Measurements from ENCODE around the gene SF3B3. TPM values are rescaled to one million over a fixed set of nuclear protein-coding genes. Genes with fewer than 3 reads are reported as not detected.
"Not testable (repeated sequence)": the region's sequence is repeated elsewhere in the genome, so short reads cannot be mapped to it uniquely, and the experiment has no call there.

The SF3B3 gene
- total and polyA plus RNA-seq, 2 donors (not counting 1 experiment from before 2014, with no cell fraction given), result 67.1 to 266 TPM

DNA sequence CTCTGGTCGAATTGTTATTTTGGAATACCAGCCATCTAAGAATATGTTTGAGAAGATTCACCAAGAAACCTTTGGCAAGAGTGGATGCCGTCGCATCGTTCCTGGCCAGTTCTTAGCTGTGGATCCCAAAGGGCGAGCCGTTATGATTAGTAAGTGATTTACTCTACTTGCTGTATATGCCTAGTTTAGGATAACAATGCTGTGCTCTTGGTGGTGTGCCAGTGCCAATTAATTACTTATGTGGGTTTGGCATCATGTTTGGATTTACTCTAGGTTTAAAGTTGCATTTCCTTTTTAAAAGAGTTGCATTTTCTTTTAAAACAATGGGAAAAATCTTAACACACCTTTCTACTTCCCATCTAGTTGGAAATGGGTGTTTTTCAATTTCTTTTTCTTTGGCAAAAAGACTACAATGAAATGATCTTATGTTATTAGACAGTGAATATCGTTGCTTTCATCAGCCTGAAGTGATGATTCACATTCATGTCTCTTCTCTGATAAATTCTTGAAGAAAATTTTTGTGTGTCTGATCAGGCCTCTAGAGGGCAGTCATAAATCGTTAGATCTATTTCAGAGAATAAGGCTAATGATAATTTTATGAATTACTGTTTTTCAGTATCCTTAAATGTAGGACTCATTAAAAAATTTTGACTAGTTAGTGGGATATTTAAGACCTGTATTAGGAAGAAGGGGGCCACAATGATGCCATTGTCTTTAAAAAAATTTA lies 5.6 kb downstream of the SF3B3 start:
- Histone ChIP-seq H3K36me3 (replicated peaks in 1 of 2; ENCODE audit: control extremely low read depth in 1 of 2, control insufficient read depth in 1 of 2, extremely low read depth in 1 of 2, insufficient read depth in 2 of 2, low read length in 1 of 2) (peaks cover 18 to 72% of the 10 kb centered on the region in 2 experiments), H3K4me3 (ENCODE audit: control extremely low read depth in 1 of 5, extremely low read depth in 1 of 5, insufficient read depth in 1 of 5, low read depth in 2 of 5, low read length in 4 of 5) (no peak overlapping the region), H3K4me1 (ENCODE audit: control insufficient read depth in 2 of 2, insufficient read depth in 2 of 2, low read length in 2 of 2) (peaks cover 16 to 24% of the 10 kb centered on the region in 2 donors), H3K79me2 (ENCODE audit: control insufficient read depth, insufficient read depth, low read length) (peaks cover 93% of the 10 kb centered on the region), H3K4me2 (replicated peaks; ENCODE audit: low read depth, low read length, poor library complexity, severe bottlenecking) (no peak overlapping the region), H2AFZ (ENCODE audit: insufficient read depth, low read depth, low read length, poor library complexity, severe bottlenecking) (no peak overlapping the region), H3K27me3 (replicated peaks in 1 of 4; ENCODE audit: control extremely low read depth in 1 of 4, control insufficient read depth in 3 of 4, insufficient read depth in 4 of 4, low read length in 3 of 4) (no peaks in the 10 kb centered on the region), H4K20me1 (ENCODE audit: control insufficient read depth, insufficient read depth, low read length, poor library complexity, severe bottlenecking) (peaks cover 66% of the 10 kb centered on the region), H3K9me3 (ENCODE audit: control extremely low read depth in 1 of 3, control insufficient read depth in 2 of 3, insufficient read depth in 1 of 3, low read length in 2 of 3) (no peaks in the 10 kb centered on the region), H3K9ac (ENCODE audit: low read length) (no peak overlapping the region), H3K27ac (ENCODE audit: low read length in 2 of 2) (no peak overlapping the region)
- intact Hi-C loops (cut with micrococcal nuclease), result loop anchor here (10.0 kb wide), 1 partner anchor 1476 kb away; the partner anchor contains the start of genes DHODH and PKD1L3
- WGBS (ENCODE audit: insufficient coverage), result 95% methylated on average over 6 of the region's 8 CpGs
- ChIA-PET POLR2A (interaction anchor here (0.7 to 0.9 kb wide), 2 partner anchors 58 to 169 kb away, joined by 5 read pairs; no protein-coding TSS in a partner anchor), CTCF (interaction anchor here (1.0 to 1.9 kb wide), 2 partner anchors 133 to 135 kb away, joined by 4 read pairs; no protein-coding TSS in a partner anchor)
- peak; percentile 35 for DNase-seq
- no peak overlapping the region for H3K4me3 Mint-ChIP-seq
- no peak for ATAC-seq (ENCODE audit: low read depth)
- H3K4me1 Mint-ChIP-seq, result peaks cover 42% of the 10 kb centered on the region
- H3K9me3 Mint-ChIP-seq (ENCODE audit: insufficient read depth), result no peaks in the 10 kb centered on the region
- TF ChIP-seq, protein P1, sequence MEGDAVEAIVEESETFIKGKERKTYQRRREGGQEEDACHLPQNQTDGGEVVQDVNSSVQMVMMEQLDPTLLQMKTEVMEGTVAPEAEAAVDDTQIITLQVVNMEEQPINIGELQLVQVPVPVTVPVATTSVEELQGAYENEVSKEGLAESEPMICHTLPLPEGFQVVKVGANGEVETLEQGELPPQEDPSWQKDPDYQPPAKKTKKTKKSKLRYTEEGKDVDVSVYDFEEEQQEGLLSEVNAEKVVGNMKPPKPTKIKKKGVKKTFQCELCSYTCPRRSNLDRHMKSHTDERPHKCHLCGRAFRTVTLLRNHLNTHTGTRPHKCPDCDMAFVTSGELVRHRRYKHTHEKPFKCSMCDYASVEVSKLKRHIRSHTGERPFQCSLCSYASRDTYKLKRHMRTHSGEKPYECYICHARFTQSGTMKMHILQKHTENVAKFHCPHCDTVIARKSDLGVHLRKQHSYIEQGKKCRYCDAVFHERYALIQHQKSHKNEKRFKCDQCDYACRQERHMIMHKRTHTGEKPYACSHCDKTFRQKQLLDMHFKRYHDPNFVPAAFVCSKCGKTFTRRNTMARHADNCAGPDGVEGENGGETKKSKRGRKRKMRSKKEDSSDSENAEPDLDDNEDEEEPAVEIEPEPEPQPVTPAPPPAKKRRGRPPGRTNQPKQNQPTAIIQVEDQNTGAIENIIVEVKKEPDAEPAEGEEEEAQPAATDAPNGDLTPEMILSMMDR (IDR thresholded peaks at IDR 0.05), result peak; percentile 63
- TF ChIP-seq EZH2 (IDR thresholded peaks at IDR 0.05; ENCODE audit: borderline replicate concordance, insufficient read depth, low read depth, low read length, poor library complexity, severe bottlenecking), result no peak
- H3K27ac Mint-ChIP-seq, result peak overlapping the region; percentile 10
- no peaks in the 10 kb centered on the region for H3K27me3 Mint-ChIP-seq

DNA sequence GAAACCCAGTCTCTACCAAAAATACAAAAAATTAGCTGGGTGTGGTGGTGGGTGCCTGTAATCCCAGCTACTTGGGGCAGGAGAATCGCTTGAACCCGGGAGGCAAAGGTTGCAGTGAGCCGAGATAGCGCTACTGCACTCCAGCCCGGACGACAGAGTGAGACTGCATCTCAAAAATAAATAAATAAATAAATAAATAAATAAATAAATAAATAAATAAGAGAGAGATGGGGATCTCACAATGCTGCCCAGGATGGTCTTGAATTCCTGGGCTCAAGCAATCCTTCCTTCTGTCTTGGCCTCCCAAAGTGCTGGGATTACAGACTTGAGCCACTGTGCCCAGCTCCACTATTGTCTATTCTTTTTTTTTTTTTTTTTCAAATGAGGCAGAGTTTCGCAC lies 6.3 kb downstream of the SF3B3 start:
- peaks cover 67% of the 10 kb centered on the region for H4K20me1 ChIP-seq (ENCODE audit: control insufficient read depth, insufficient read depth, low read length, poor library complexity, severe bottlenecking)
- peaks cover 19 to 75% of the 10 kb centered on the region in 2 experiments for H3K36me3 ChIP-seq (replicated peaks in 1 of 2; ENCODE audit: control extremely low read depth in 1 of 2, control insufficient read depth in 1 of 2, extremely low read depth in 1 of 2, insufficient read depth in 2 of 2, low read length in 1 of 2)
- H3K79me2 ChIP-seq (ENCODE audit: control insufficient read depth, insufficient read depth, low read length), result peaks cover 89% of the 10 kb centered on the region
- not testable (repeated sequence) for H3K4me3 Mint-ChIP-seq; H3K4me3 ChIP-seq (ENCODE audit: control extremely low read depth in 1 of 5, extremely low read depth in 1 of 5, insufficient read depth in 1 of 5, low read depth in 2 of 5, low read length in 4 of 5); H3K27ac ChIP-seq (ENCODE audit: low read length in 2 of 2); H3K9ac ChIP-seq (ENCODE audit: low read length); H3K4me2 ChIP-seq (replicated peaks; ENCODE audit: low read depth, low read length, poor library complexity, severe bottlenecking); H3K27me3 Mint-ChIP-seq; H3K27me3 ChIP-seq (replicated peaks in 1 of 4; ENCODE audit: control extremely low read depth in 1 of 4, control insufficient read depth in 3 of 4, insufficient read depth in 4 of 4, low read length in 3 of 4); H2AFZ ChIP-seq (ENCODE audit: insufficient read depth, low read depth, low read length, poor library complexity, severe bottlenecking); DNase-seq; H3K27ac Mint-ChIP-seq; ATAC-seq (ENCODE audit: low read depth); H3K9me3 Mint-ChIP-seq (ENCODE audit: insufficient read depth); H3K9me3 ChIP-seq (ENCODE audit: control extremely low read depth in 1 of 3, control insufficient read depth in 2 of 3, insufficient read depth in 1 of 3, low read length in 2 of 3)
- WGBS (ENCODE audit: insufficient coverage), result 100% methylated on average over 1 of the region's 7 CpGs
- ChIA-PET POLR2A (interaction anchor here (0.9 kb wide), 1 partner anchor 59 kb away, joined by 5 read pairs; no protein-coding TSS in a partner anchor), CTCF (interaction anchor here (1.0 kb wide), 1 partner anchor 123 kb away, joined by 3 read pairs; no protein-coding TSS in a partner anchor)
- intact Hi-C loops (cut with micrococcal nuclease), result loop anchor here (10.0 kb wide), 1 partner anchor 1475 kb away; the partner anchor contains the start of genes DHODH and PKD1L3
- peaks cover 39% of the 10 kb centered on the region for H3K4me1 Mint-ChIP-seq
- peaks cover 14 to 21% of the 10 kb centered on the region in 2 donors for H3K4me1 ChIP-seq (ENCODE audit: control insufficient read depth in 2 of 2, insufficient read depth in 2 of 2, low read length in 2 of 2)
